Upper lobe of left lung (tissue), 6 donors: ENCODE data around the gene IQSEC1. TPM values are rescaled to one million over a fixed set of nuclear protein-coding genes. Genes with fewer than 3 reads are reported as not detected.

Source experiments
- ATAC-seq, 2 donors: fragments of 200-7000 bp; cut with Tn5 transposase; one replicate each; pipeline ENCODE4 v1.9.1; 2022; ENCODE audit warnings: mild to moderate bottlenecking in 2 of 2, moderate library complexity in 2 of 2; ENCODE audit not compliant: low FRiP score in 2 of 2
- DNase-seq, 2 donors: peaks; one replicate each; pipeline ENCODE4 v3.0.0-alpha.2; 2019 to 2020
- H3K27ac ChIP-seq, 4 donors: fragments of 200-600 bp; sonication (generic); one replicate each; pipeline ENCODE4 v1.5.1; 2016 to 2019
- H3K27me3 ChIP-seq, 4 donors: fragments of 200-600 bp; sonication (generic); one replicate each; pipeline ENCODE4 v1.5.1; 2017 to 2019
- H3K36me3 ChIP-seq, 4 donors: fragments of 200-600 bp; sonication (generic); one replicate each; pipeline ENCODE4 v1.5.1; 2016 to 2019
- H3K4me1 ChIP-seq, 4 donors: fragments of 200-600 bp; sonication (generic); one replicate each; pipeline ENCODE4 v1.5.1; 2018 to 2019
- H3K4me3 ChIP-seq, 4 donors: fragments of 200-600 bp; sonication (generic); one replicate each; pipeline ENCODE4 v1.5.1; 2017 to 2019; ENCODE audit warnings: mild to moderate bottlenecking in 2 of 4, moderate library complexity in 1 of 4
- H3K9me3 ChIP-seq, 4 donors: fragments of 200-600 bp; sonication (generic); one replicate each; pipeline ENCODE4 v1.5.1; 2018 to 2019
- CTCF ChIP-seq, 6 experiments: fragments of 450-650 bp in 4 of 6; fragments of 200-600 bp in 2 of 6; sonication (generic) in 2 of 6; IDR thresholded peaks; one replicate each; pipeline ENCODE4 v1.5.1; 2016 to 2019; ENCODE audit warnings: antibody characterized with exemption in 6 of 6
- EP300 ChIP-seq, 4 donors: sonication (generic); formaldehyde crosslinking; IDR thresholded peaks; one replicate each; pipeline ENCODE4 v1.5.1; 2017; ENCODE audit warnings: antibody characterized with exemption in 4 of 4, control low read depth in 2 of 4
- POLR2A ChIP-seq, 4 donors: fragments of 450-650 bp; IDR thresholded peaks; one replicate each; pipeline ENCODE4 v1.5.1; 2016 to 2017; ENCODE audit warnings: antibody characterized with exemption in 4 of 4, mild to moderate bottlenecking in 2 of 4
- POLR2AphosphoS5 ChIP-seq, 2 donors: sonication (generic); formaldehyde crosslinking; IDR thresholded peaks; one replicate each; pipeline ENCODE4 v1.5.1; 2017; ENCODE audit warnings: antibody characterized with exemption in 2 of 2
- WGBS, 2 donors: methylation state at CpG; one replicate each; pipeline ENCODE4 v1.1.5; 2017 to 2018; 5-methylcytosine and 5-hydroxymethylcytosine counted together
- total RNA-seq, 6 donors: library from RNA; depleted of rRNA in 4 of 6; stranded (reverse); fragments of >200 nt in 4 of 6; gene quantifications; one replicate each; pipeline versions ENCODE4 v1.1.0 to v1.2.1, GENCODE V29; 2016 to 2021
- donor health status: DM: no; HTN: no; CAD: no; lungs with moderate emphysema.
- donor health status: DM: no; HTN: yes; CAD: no; lungs with severe emphysema.

Gene IQSEC1
- total RNA-seq, 6 donors from 2014 or later: 51.1 to 105 (median 81.0) TPM

GRCh38 chr3:13065727-13066126 is 7.5 kb downstream of the IQSEC1 start:
- TF ChIP-seq POLR2A (IDR thresholded peaks at IDR 0.05) (no peak), CTCF (IDR thresholded peaks at IDR 0.05) (no peak), POLR2AphosphoS5 (IDR thresholded peaks at IDR 0.05) (no peak), EP300 (IDR thresholded peaks at IDR 0.05) (no peak)
- ATAC-seq: no peak
- H3K4me3 ChIP-seq: no peak overlapping the region
- 66 to 84% methylated on average over 4 of the region's 4 CpGs for WGBS, 2 donors
- no peak for DNase-seq
- H3K27ac ChIP-seq: no peak overlapping the region
- H3K36me3 ChIP-seq: no peaks in the 10 kb centered on the region
- H3K4me1 ChIP-seq: peaks cover 0 to 5% (median 2%) of the 10 kb centered on the region in 4 donors
- H3K27me3 ChIP-seq: no peaks in the 10 kb centered on the region
- no peaks in the 10 kb centered on the region for H3K9me3 ChIP-seq

GRCh38 chr3:13064964-13065363 is 8.3 kb downstream of the IQSEC1 start:
- no peak overlapping the region for H3K4me3 ChIP-seq
- H3K27me3 ChIP-seq: no peaks in the 10 kb centered on the region
- no peaks in the 10 kb centered on the region for H3K36me3 ChIP-seq
- peaks cover 0 to 5% (median under 1%) of the 10 kb centered on the region in 4 donors for H3K4me1 ChIP-seq
- H3K27ac ChIP-seq: no peak overlapping the region
- no peaks in the 10 kb centered on the region for H3K9me3 ChIP-seq
- DNase-seq: no peak
- 55 to 63% methylated on average over 2 to 4 of the region's 4 CpGs for WGBS, 2 donors
- TF ChIP-seq CTCF (IDR thresholded peaks at IDR 0.05) (no peak), POLR2AphosphoS5 (IDR thresholded peaks at IDR 0.05) (no peak), EP300 (IDR thresholded peaks at IDR 0.05) (no peak), POLR2A (IDR thresholded peaks at IDR 0.05) (no peak)
- no peak for ATAC-seq

- ATAC-seq: no peak
- no peaks in the 10 kb centered on the region for H3K27me3 ChIP-seq
- WGBS, 2 donors: 81 to 87% methylated on average over 12 of the region's 12 CpGs
These were observed 8.9 kb downstream of the IQSEC1 start for GRCh38 chr3:13064159-13064868.

GRCh38 chr3:13063225-13063624 is 10.0 kb downstream of the IQSEC1 start:
- Histone ChIP-seq H3K4me3 (no peak overlapping the region), H3K36me3 (no peaks in the 10 kb centered on the region), H3K27me3 (no peaks in the 10 kb centered on the region), H3K9me3 (no peaks in the 10 kb centered on the region), H3K27ac (no peak overlapping the region), H3K4me1 (no peaks in the 10 kb centered on the region)
- DNase-seq: no peak
- WGBS, 2 donors: 86 to 94% methylated on average over 1 to 3 of the region's 3 CpGs
- TF ChIP-seq CTCF (IDR thresholded peaks at IDR 0.05) (no peak), EP300 (IDR thresholded peaks at IDR 0.05) (no peak), POLR2AphosphoS5 (IDR thresholded peaks at IDR 0.05) (no peak), POLR2A (IDR thresholded peaks at IDR 0.05) (no peak)
- no peak for ATAC-seq

More at GRCh38 chr3:13064159-13064868, 8.9 kb downstream of the IQSEC1 start:
- DNase-seq: no peak
- no peak overlapping the region for H3K4me3 ChIP-seq
- no peaks in the 10 kb centered on the region for H3K36me3 ChIP-seq
- no peaks in the 10 kb centered on the region for H3K9me3 ChIP-seq
- peaks cover 0 to 3% (median 0%) of the 10 kb centered on the region in 4 donors for H3K4me1 ChIP-seq
- H3K27ac ChIP-seq: no peak overlapping the region
- no peak for TF ChIP-seq POLR2AphosphoS5 (IDR thresholded peaks at IDR 0.05)
- TF ChIP-seq POLR2A (IDR thresholded peaks at IDR 0.05): no peak
- no peak for TF ChIP-seq CTCF (IDR thresholded peaks at IDR 0.05)
- TF ChIP-seq EP300 (IDR thresholded peaks at IDR 0.05): no peak

- ATAC-seq (no peak), DNase-seq (no peak)
- H3K4me1 ChIP-seq: no peaks in the 10 kb centered on the region
- TF ChIP-seq CTCF (IDR thresholded peaks at IDR 0.05) (no peak), EP300 (IDR thresholded peaks at IDR 0.05) (no peak), POLR2AphosphoS5 (IDR thresholded peaks at IDR 0.05) (no peak), POLR2A (IDR thresholded peaks at IDR 0.05) (no peak)
- WGBS, 2 donors: 53 to 66% methylated on average over 5 to 12 of the region's 12 CpGs
- no peaks in the 10 kb centered on the region for H3K36me3 ChIP-seq
- no peaks in the 10 kb centered on the region for H3K27me3 ChIP-seq
- H3K9me3 ChIP-seq: no peaks in the 10 kb centered on the region
- no peak overlapping the region for H3K4me3 ChIP-seq
- H3K27ac ChIP-seq: no peak overlapping the region
These were observed 10.6 kb downstream of the IQSEC1 start for GRCh38 chr3:13062647-13063046.
